ENCODE data around the gene NHEJ1.
"Not testable (repeated sequence)": the region's sequence is repeated elsewhere in the genome, so short reads cannot be mapped to it uniquely, and the experiment has no call there.

Gene NHEJ1

GRCh38 chr2:219160186-219161017 lies at the start of gene NHEJ1:
NHEJ1 (minus strand) TSS chr2:219160815; CDS start chr2:219158362, 2,453 bp downstream.
- DNase-seq, result peak; percentile 83

GRCh38 chr2:219209236-219210195 lies 48.9 kb upstream of the NHEJ1 start:
- no peak for DNase-seq

- DNase-seq, result no peak
Observed at GRCh38 chr2:219207884-219208740, 47.5 kb upstream of the NHEJ1 start.

GRCh38 chr2:219207134-219207883 lies 46.7 kb upstream of the NHEJ1 start:
- no peak for DNase-seq

DNA sequence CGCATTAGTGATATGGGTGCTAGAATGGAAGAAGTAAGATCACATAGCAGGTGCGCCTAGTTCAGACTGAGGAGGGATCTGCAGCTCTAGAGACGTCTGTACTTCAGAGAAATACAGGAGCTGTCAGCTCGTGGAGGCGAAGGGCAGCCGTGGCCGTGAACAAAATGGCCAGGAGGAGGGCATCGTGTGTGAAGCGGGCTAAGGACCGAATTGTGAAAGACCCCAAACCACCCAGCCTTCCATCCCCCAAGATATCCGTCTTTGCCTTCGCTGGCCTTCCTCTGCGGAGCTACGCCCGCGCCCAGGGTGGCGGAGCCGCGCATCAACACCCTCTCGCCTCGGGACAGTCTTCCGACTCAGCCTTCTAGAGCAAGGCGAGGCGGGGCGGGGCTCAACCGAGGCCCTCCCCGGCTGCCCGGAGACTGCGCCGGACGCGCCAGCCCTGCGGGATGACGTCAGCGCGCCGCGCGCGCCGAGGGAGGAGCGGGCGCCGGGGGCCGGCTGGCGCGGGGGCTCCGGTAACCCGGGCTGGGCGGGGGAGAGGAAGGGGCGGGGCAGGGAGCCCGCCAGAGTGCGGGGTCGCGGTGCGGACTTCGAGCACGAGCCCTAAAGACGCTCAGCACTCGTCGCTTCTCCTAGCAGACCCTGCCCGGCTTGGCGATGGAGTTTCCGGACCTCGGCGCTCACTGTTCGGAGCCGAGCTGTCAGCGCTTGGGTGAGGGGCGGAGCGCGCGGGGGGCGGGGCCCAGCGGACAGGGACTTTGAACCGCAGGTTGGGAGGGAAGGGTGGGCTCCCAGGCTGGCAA lies 45.9 kb upstream of the NHEJ1 start, which contains the start of gene ZFAND2B:
Gene ZFAND2B, plus strand, starts transcription at position 455 of the 806 bp plus-strand sequence. Its CDS starts 206 bp downstream, at position 661.
- DNase-seq, result peak; percentile 92

DNA sequence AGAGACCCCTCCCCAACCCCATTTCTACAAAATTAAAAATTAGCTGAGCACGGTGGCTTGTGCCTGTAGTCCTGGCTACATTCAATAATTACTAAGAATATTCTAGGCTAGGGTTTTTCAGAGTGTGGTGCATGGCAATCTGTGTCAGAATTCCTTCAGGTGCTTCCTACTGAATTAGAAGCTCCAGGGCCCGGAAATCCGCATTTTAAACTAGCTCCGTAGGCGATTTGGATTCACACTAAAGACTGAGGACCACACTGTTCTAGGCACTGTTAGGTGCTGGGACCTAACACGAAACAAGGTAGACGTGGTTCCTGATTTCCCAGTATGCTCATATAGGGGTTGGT lies 45.3 kb upstream of the NHEJ1 start:
- no peak for DNase-seq

DNA sequence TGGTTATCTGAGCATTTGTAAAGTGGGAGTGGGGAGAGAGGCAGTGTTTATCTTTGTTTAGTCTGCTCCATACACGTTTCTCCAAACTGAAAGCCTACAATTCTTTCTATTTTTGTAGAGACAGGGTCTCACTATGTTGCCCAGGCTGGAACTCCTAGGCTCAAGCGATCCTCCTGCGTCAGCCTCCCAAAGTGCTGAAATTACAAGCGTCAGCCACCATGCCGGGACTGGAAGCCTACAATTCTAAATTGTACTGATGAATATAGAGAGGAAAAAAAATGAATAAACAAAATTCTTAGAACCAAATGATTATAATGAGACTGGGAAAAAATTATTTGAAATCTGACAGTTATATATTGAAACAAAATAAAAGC lies 44.5 kb upstream of the NHEJ1 start:
- no peak for DNase-seq

- DNase-seq, result no peak
Observed at GRCh38 chr2:219204425-219205164, 44.0 kb upstream of the NHEJ1 start.

- not testable (repeated sequence) for DNase-seq
Observed at GRCh38 chr2:219201331-219201730, 40.7 kb upstream of the NHEJ1 start.

- DNase-seq, result not testable (repeated sequence)
Observed at GRCh38 chr2:219200502-219201326, 40.1 kb upstream of the NHEJ1 start.

DNA sequence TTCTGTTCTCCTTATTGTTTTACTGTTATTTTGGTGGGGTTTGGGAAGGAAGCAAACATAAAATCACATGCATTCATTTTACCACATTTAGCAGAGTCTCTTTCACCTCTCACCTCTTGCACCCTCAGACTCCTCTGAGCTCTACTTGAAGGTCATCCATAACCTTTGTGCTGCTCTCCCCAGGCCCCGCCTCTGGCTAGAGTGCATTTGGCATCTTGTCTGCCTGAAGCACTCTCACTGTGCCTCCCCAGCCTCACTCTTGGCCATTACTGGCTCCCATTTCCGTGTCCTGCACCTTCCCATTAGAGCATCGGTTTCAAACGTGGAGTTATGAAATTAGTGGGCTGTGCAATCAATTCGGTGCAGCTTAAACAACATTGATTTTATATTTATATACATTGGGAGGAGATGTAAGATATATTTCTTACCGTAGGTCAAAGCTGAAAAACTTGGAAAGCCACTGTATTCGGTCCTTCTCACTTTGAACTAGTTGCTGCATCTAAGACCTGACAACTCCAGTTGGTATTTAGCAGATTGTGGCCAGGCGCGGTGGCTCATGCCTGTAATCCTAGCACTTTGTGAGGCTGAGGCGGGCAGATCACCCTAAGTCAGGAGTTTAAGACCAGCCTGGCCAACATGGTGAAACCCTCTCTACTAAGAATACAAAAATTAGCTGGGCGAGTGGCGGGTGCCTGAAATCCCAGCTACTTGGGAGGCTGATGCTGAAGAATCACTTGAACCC lies 39.0 kb upstream of the NHEJ1 start:
- no peak for DNase-seq

DNA sequence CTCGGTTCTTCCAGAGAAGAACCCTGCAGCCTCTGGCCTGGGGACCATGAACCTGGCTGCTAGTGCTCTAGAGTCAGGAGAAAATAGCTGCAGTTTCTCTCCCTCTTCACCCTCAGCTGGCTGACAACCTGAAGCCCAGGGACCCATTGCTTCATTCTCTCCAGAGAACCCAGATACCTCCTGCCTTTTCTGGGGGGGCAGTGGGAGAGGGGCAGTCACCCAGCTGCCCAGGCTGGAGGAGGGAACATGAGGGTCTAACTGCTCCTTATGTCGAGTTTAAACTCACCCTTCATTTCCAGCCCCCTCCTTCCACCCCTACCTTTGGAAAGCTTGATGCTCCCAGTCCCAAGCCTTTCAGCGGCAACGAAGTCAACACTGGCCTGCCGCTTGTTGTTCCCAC lies 38.4 kb upstream of the NHEJ1 start:
- no peak for DNase-seq

- DNase-seq, result no peak
Observed at GRCh38 chr2:219197388-219197787, 36.8 kb upstream of the NHEJ1 start.

DNA sequence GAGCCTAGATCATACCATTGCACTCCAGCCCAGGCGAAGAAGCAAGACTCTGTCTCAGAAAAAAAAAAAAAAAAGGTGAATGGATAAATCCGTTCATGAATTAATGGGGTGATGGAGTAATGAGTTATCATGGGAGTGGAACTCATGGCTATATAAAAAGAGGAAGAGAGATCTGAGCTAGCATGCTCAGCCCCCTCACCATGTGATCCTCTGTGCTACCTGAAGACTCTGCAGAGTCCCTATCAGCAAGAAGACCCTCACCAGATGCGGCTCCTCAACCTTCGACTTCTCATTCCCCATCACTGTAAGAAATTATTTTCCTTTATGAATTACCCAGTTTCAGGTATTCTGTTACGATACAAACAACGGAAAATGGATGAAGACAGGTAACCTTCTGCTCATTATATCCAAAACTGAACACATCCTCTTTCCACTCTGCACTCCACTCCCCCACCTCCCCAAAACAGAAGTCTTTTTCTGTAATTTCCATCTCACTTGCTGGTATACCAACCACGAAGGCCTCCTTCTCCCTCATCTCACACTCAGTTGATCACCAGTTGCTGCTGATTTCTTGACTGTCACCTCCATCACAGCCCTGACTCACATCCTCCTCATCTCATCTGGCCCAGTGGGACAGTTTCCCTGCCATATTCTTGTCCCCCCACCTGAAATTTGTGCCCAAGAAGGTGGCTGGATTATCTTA lies 26.3 kb upstream of the NHEJ1 start:
- no peak for DNase-seq

DNA sequence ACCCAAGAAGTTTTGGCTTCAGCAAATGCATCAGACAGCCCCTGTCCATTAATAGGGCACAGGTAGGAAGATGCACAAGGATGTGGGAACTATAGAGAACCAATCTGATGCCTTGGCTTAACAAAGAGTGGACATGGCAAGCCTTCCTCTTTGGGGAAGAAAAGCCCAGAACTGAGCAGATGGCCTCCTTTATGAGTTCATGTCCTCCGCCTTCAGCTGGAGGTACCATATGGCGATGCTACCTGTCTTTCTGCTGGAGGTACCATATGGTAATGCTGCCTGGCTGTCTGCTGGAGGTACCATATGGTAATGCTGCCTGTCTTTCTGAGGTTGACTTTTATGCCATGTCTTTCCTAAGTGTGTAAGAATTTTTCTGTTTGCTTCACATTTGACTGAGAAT lies 23.5 kb upstream of the NHEJ1 start:
- DNase-seq, result no peak

GRCh38 chr2:219183151-219183772 lies 22.6 kb upstream of the NHEJ1 start:
- DNase-seq, result no peak

- no peak for DNase-seq
Observed at GRCh38 chr2:219182331-219183150, 21.9 kb upstream of the NHEJ1 start.

Data from COR-L47 (cell line).